H1 (cell line): ENCODE measurements around the gene ENPP6.

ENCODE experiments used
- CHD2 ChIP-seq: IDR thresholded peaks from 2 replicates; pipeline ENCODE4 v1.6.1; 2012; ENCODE audit warnings: low read length, improper control_type of control experiment
- CTCF ChIP-seq, 3 experiments: IDR thresholded peaks; 1 replicate in 2 of 3; 2 replicates in 1 of 3; pipeline versions ENCODE4 v1.5.1 to v1.6.1; 2011; ENCODE audit warnings: low read length in 3 of 3, mild to moderate bottlenecking in 3 of 3, inconsistent platforms in 2 of 3, low read depth in 1 of 3, moderate library complexity in 1 of 3; ENCODE audit not compliant: insufficient read depth in 1 of 3; ENCODE audit errors: control extremely low read depth in 1 of 3
- EZH2 ChIP-seq: fragments of 200-600 bp; sonication (generic); IDR thresholded peaks from 2 replicates; pipeline ENCODE4 v1.7.1; 2012; ENCODE audit warnings: low read depth, mild to moderate bottlenecking, moderate library complexity, low read length, inconsistent platforms; ENCODE audit not compliant: severe bottlenecking
- POLR2AphosphoS5 ChIP-seq: IDR thresholded peaks from 2 replicates; pipeline ENCODE4 v1.6.1; 2011; ENCODE audit warnings: low read depth, low read length
- SP2 ChIP-seq: IDR thresholded peaks from 2 replicates; pipeline ENCODE4 v1.6.1; 2012; ENCODE audit warnings: mild to moderate bottlenecking, low read length, inconsistent platforms

GRCh38 chr4:184056877-184057276, 160.8 kb downstream of the ENPP6 start:
- TF ChIP-seq POLR2AphosphoS5 (no peak), CHD2 (no peak), EZH2 (no peak), SP2 (no peak), CTCF (IDR thresholded peaks at IDR 0.05; ENCODE audit: control extremely low read depth in 1 of 3, insufficient read depth in 1 of 3, low read depth in 1 of 3, low read length in 3 of 3) (no peak)
